ENCODE results near the gene TFDP2. TPM values are rescaled to one million over a fixed set of nuclear protein-coding genes. Genes with fewer than 3 reads are reported as not detected.

The TFDP2 gene
- total RNA-seq, 1 experiment from 2014 or later: 48.2 TPM

GRCh38 chr3:142154186-142154585, 4.8 kb upstream of the TFDP2 start:
- POLR2A ChIA-PET (ENCODE audit: unreplicated experiment): interaction anchor here (0.8 kb wide), 1 partner anchor 130 kb away, joined by 4 read pairs; no protein-coding TSS in a partner anchor
- Histone ChIP-seq H3K9me2 (ENCODE audit: insufficient read depth) (no peaks in the 10 kb centered on the region), H3F3A (ENCODE audit: insufficient read depth, low read depth) (no peaks in the 10 kb centered on the region; the same call in 1 of the 2 replicates), H3K9me3 (ENCODE audit: insufficient read depth, low read depth) (no peaks in the 10 kb centered on the region), H3K4me2 (no peak overlapping the region), H3K27me3 (ENCODE audit: insufficient read depth, low read depth) (no peaks in the 10 kb centered on the region), H3K4me3 (no peak overlapping the region), H3K36me3 (ENCODE audit: low read depth) (no peaks in the 10 kb centered on the region), H3K4me1 (replicated peaks; ENCODE audit: insufficient read depth) (no peaks in the 10 kb centered on the region), H3K79me2 (ENCODE audit: low read depth) (no peaks in the 10 kb centered on the region), H3K27ac (no peak overlapping the region), H4K20me1 (ENCODE audit: insufficient read depth) (no peaks in the 10 kb centered on the region), H2AFZ (no peak overlapping the region)
- CTCF ChIA-PET: no interaction called here
- no peak for TF ChIP-seq EZH2 (IDR thresholded peaks at IDR 0.05; ENCODE audit: low read depth)
- TF ChIP-seq CTCF (conservative IDR thresholded peaks at IDR 0.05): no peak
- intact Hi-C loops (cut with micrococcal nuclease; ENCODE audit: unreplicated experiment): no loop called here
- no TSS peak for BruUV-seq (replicated peaks)
- DNase-seq: no peak

GRCh38 chr3:142152384-142152783, 3.0 kb upstream of the TFDP2 start:
- 0 out of 2 replicates have a peak, but pooled peaks cover 4% of the 10 kb centered on the region for H4K20me1 ChIP-seq (ENCODE audit: insufficient read depth)
- peaks cover 3% of the 10 kb centered on the region; the same call in 1 of the 2 replicates for H3F3A ChIP-seq (ENCODE audit: insufficient read depth, low read depth)
- H3K9me3 ChIP-seq (ENCODE audit: insufficient read depth, low read depth): no peaks in the 10 kb centered on the region
- no TSS peak for BruUV-seq (replicated peaks)
- DNase-seq: no peak
- H3K4me2 ChIP-seq: no peak overlapping the region
- H3K4me3 ChIP-seq: no peak overlapping the region
- H3K4me1 ChIP-seq (replicated peaks; ENCODE audit: insufficient read depth): peaks cover 10% of the 10 kb centered on the region
- H3K27me3 ChIP-seq (ENCODE audit: insufficient read depth, low read depth): no peaks in the 10 kb centered on the region
- H2AFZ ChIP-seq: no peak overlapping the region
- CTCF ChIA-PET: no interaction called here
- intact Hi-C loops (cut with micrococcal nuclease; ENCODE audit: unreplicated experiment): no loop called here
- H3K36me3 ChIP-seq (ENCODE audit: low read depth): no peaks in the 10 kb centered on the region
- POLR2A ChIA-PET (ENCODE audit: unreplicated experiment): no interaction called here
- no peak overlapping the region for H3K27ac ChIP-seq
- H3K9me2 ChIP-seq (ENCODE audit: insufficient read depth): no peaks in the 10 kb centered on the region
- TF ChIP-seq EZH2 (IDR thresholded peaks at IDR 0.05; ENCODE audit: low read depth) (no peak), CTCF (conservative IDR thresholded peaks at IDR 0.05) (no peak)
- H3K79me2 ChIP-seq (ENCODE audit: low read depth): 0 out of 2 replicates have a peak, but pooled peaks cover 4% of the 10 kb centered on the region

- TF ChIP-seq EZH2 (IDR thresholded peaks at IDR 0.05; ENCODE audit: low read depth) (no peak), CTCF (conservative IDR thresholded peaks at IDR 0.05) (no peak)
- H3K36me3 ChIP-seq (ENCODE audit: low read depth): no peaks in the 10 kb centered on the region
- H3K4me1 ChIP-seq (replicated peaks; ENCODE audit: insufficient read depth): peaks cover 11% of the 10 kb centered on the region
- POLR2A ChIA-PET (ENCODE audit: unreplicated experiment): no interaction called here
- no peak for DNase-seq
- no TSS peak for BruUV-seq (replicated peaks)
- 0 out of 2 replicates have a peak, but pooled peaks cover 5% of the 10 kb centered on the region for H4K20me1 ChIP-seq (ENCODE audit: insufficient read depth)
- no peaks in the 10 kb centered on the region for H3K9me2 ChIP-seq (ENCODE audit: insufficient read depth)
- no peak overlapping the region for H3K4me2 ChIP-seq
- intact Hi-C loops (cut with micrococcal nuclease; ENCODE audit: unreplicated experiment): no loop called here
- no peaks in the 10 kb centered on the region for H3K9me3 ChIP-seq (ENCODE audit: insufficient read depth, low read depth)
- no peak overlapping the region for H3K27ac ChIP-seq
- no peaks in the 10 kb centered on the region for H3K27me3 ChIP-seq (ENCODE audit: insufficient read depth, low read depth)
- no peak overlapping the region for H3K4me3 ChIP-seq
- no peak overlapping the region for H2AFZ ChIP-seq
- peaks cover 3% of the 10 kb centered on the region; the same call in 1 of the 2 replicates for H3F3A ChIP-seq (ENCODE audit: insufficient read depth, low read depth)
- H3K79me2 ChIP-seq (ENCODE audit: low read depth): 0 out of 2 replicates have a peak, but pooled peaks cover 4% of the 10 kb centered on the region
- CTCF ChIA-PET: no interaction called here
Observed at GRCh38 chr3:142151828-142152227, 2.5 kb upstream of the TFDP2 start.
